Medulla oblongata (tissue), 1 donor: ENCODE measurements around the gene TFPT.

Experiments
- DNase-seq: peaks from one replicate; pipeline ENCODE4 v3.0.0-alpha.2; 2015; ENCODE audit errors: extremely low spot score

TFPT gene

GRCh38 chr19:54081032-54081431 is 34.4 kb downstream of the TFPT start, which contains the start of gene TARM1:
TARM1 (minus strand) TSS chr19:54081365; CDS start chr19:54081340, 25 bp downstream.
- DNase-seq: no peak

DNA sequence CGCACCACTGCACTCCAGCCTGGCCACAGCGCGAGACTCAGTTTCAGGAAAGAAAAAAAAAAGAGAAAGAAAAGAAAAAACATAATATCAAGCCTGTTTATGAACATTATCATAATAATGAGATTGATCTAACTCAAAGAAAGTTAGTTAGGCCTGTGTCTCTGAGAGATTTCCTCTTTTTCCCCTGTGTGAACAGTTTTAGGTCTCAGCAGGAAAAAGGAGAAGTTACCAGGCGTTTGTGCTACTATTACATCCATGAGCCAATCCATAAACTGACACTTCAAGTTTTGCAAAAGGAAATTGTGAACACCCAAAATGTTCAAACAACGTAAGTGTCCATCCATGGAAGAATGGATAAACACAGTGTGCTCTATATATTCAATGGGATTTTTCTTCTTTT is 38.1 kb downstream of the TFPT start:
- peak; percentile 27 for DNase-seq

DNA sequence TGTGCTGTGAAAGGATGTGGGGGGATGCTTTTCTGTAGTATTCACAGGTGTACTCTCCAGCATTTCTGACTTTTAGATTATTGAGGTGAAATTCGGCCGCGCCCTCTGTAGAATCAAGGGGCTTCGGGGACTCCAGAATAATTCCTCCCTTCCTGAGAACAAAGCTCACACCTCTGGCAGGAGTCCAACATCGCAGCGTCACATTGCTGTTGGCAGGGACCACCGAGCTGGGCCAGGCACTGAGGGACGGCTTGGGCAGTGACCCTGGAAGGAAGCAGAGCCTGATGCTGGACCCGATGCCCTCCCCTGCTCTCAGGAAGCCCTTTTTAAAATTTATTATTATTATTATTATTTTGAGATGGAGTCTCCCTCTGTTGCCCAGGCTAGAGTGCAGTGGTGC is 40.6 kb downstream of the TFPT start:
- no peak for DNase-seq

GRCh38 chr19:54073829-54074228 is 41.6 kb downstream of the TFPT start:
- no peak for DNase-seq

GRCh38 chr19:54069470-54069869 is 46.0 kb downstream of the TFPT start:
- no peak for DNase-seq

DNA sequence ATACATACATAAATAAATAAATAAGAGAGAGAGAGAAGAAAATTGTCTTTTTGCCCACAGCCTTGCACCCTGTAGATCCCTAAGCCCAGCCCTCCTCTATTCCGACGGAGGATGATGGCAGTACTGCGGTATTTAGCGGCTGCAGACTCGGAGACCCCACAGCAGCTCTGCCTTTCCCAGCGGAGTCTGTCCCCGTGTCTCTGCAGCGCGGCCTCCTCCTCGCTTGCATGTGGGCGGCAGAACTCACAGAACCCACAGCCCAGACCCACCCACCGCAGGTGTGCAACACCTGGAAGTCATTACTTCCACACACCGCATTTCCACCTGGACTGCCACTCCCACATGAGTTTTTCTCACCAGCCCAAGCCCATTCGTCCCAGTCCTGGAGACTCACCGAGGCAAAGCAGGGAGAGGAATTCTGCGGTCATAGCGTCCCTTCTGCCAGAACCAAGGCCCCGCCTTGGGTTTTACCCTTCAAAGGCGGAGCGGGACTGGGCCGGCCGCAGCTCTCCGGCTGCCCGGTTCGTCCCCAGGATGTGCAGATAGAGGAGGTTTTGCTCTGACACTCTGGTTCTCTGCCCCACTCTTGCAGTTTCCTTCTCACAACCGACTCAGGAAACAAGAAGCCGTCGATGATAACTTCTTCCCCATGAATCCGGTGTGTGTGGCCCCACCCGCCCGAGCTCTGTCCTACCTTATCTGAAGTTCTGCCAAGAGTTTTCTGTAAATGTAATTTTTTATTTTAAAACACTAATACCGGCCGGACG is 51.9 kb downstream of the TFPT start, which contains the start of gene VSTM1:
VSTM1 (minus strand) TSS at position 548 of the 767 bp plus-strand sequence; CDS start at position 428, 120 bp downstream.
- no peak for DNase-seq

DNA sequence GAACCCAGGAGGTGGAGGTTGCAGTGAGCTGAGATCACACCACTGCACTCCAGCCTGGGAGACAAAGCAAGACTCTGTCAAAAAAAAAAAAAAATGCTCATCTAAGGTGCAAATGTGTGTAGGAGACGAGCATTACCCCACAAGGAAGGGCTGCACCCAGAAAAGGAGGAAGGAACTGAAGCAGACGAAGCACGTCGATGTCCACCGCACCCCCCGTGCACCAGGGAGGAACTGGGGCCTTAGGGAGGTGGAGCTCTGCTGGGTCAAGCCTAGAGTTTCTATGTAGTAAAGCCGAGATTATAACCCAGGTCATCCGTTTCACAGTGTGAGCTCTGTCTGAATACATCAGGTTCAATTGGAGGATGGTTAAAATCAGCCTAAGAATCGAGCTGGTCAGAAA is 52.8 kb downstream of the TFPT start:
- no peak for DNase-seq
